ENCODE results near the gene DUSP15.
A peak's percentile ranks its signal among the peaks of the same experiment; 100 is the strongest.

Gene DUSP15

DNA sequence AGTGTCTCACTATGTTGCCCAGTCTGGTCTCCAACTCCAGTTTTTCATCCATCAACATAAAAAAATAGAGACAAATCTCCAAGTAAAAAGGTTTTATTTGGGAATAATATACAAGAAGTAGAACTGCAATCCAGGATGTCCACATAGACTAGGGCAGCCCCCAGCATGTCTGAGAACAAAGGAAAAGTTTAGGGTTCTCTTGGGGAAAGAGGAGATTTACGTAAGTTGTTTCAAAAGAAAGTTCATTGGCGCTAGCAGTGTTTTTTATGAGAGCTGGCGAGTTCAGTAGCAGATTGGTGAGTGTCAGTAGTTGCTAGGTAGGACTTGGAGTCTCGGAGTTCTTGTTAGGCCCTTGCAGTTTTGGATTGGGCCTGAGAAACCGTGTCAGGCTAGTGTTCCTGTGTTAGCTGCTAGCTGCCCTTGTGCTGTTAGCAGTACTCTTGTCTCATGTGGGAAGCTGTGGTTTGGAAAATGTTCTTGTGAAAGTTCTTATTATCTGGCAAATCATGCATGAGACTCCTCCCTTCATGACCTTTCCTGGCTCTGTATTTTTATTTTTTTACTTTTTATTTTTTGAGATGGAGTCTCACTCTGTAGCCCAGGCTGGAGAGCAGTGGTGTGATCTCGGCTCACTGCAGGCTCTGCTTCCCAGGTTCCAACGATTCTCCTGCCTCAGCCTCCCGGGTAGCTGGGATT lies 24.8 kb upstream of the DUSP15 start:
- peak; percentile 17 for DNase-seq (ENCODE audit: low spot score)
- no peak for FAIRE-seq

DNA sequence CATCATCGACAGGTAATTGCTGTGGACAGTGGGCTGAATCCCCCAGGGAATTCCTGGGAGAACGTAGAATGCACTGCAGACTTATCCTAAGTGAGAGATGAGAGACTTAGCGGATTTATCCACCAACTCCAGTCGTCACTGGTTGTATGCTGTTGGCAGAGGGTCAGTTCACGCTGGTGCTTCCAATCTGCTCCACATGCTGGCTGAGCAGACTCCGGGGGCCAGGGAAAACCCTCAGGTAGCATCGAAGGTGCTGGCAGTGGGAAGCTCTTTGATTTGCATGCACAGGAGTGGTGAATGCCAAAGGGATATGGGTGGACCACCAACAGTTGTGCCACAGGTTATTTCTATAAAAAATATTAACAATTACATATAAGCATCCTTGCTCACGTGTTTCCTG lies 20.3 kb upstream of the DUSP15 start:
- DNase-seq (ENCODE audit: low spot score), result no peak
- no peak for FAIRE-seq

- FAIRE-seq (no peak), DNase-seq (ENCODE audit: low spot score) (no peak)
Observed at GRCh38 chr20:31883829-31884228, 13.5 kb upstream of the DUSP15 start.

DNA sequence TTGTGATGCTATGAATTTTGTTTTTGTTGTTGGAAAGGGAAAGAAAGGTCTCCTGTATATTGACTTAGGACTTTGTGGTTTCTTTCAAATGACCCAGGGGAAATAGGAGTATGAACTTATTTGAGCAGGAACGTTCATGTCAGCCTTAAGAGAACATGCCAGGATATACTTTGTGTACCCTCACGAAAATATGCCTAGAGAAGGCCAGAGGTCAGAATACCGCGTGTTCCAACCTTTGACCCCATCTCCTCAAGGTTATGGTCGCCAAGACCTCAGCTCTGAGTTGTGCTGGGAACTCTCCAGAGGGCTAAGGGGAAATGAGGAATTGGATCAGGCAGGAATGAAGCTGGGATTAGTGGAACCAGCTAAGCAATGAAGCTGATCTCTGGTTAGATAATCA lies 11.6 kb upstream of the DUSP15 start:
- no peak for FAIRE-seq

GRCh38 chr20:31879143-31879987 lies 9.0 kb upstream of the DUSP15 start:
- FAIRE-seq, result no peak
- peak; percentile 87 for DNase-seq (ENCODE audit: low spot score)

More for the DNA sequence above, 11.6 kb upstream of the DUSP15 start:
- DNase-seq (ENCODE audit: low spot score), result no peak

DNA sequence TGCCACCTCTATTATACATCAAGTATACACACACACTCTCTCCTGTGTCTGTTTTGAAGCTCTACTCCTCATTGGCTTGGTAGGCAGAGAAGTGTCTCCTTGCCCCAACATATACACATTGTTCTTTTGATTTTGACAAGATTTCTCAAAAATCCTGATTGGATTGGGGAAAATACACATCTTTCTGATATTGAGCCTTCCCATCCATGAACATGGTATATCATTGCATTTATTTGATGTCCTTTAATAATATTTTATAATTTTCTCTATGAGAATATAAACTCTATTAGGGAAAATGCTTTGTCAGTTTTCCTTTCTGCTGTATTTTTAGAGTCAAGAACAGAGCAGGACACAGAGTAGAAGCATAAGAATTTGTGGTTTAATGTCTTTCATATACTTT lies 7.4 kb upstream of the DUSP15 start:
- no peak for DNase-seq (ENCODE audit: low spot score)
- no peak for FAIRE-seq

DNA sequence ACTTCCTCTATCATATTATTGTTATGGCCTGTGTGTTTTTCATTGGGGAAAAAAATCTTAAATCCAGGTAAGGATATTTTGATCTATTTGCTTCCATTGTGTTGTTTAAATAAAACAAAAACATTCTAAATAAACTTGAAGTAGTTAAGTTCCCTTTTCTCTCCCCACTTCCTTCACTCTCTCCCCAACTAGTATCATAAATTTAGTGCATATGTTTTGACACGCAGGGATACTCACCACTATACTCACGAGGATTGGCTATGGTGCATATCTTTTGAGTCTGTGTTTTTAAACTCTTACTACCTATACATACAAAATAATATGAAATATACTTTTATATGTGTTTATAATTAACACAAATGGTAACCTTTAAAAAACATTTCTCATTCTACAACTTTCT lies 5.3 kb upstream of the DUSP15 start:
- FAIRE-seq, result no peak
- DNase-seq (ENCODE audit: low spot score), result no peak

- no peak for FAIRE-seq
- no peak for DNase-seq (ENCODE audit: low spot score)
Observed at GRCh38 chr20:31872406-31872805, 2.1 kb upstream of the DUSP15 start.

- DNase-seq (ENCODE audit: low spot score), result no peak
- FAIRE-seq, result no peak
Observed at GRCh38 chr20:31871618-31871954, 1.3 kb upstream of the DUSP15 start.

DNA sequence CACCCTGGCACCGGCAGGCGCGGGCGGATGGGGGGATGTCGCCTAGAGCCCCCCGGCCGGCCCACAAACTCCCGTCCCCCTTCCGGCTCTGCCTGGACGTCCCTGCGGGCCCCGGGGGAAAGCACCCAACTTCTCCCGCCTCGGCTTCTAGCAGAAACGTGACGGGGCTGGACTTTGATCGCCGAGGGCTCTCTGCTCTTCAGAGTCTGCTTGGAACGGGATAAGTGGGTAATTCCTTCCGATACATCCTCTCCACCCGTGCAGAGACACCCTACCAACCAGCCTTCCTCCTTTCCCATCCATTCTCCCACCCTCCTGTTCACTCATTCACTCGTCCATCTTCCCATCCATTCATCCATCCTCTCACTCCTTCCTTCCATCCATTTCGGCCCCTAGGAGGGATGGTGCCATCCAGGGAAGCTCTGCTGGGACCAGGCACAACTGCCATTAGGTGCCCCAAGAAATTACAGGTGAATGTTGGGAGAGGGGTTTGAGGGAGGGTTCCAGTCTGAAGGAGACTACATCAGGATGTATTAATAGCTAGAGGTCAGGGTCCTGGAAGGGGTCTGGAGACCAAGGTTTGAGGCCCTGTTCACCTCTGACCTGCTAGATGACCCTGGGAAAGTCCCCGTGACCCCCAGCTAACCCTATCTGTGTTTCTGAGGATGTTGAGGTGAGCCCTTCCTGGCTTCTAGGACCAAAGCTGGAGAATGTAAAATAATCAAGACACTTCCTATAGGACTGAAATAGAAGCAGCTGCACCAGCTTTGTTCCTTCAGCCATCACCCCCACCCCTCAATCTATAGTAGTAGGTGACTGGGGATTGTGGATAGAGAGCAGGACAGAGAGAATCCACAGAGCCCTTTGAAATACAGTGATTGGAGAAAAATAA lies 645 bp upstream of the DUSP15 start:
- DNase-seq (ENCODE audit: low spot score) (no peak), FAIRE-seq (no peak)

DNA sequence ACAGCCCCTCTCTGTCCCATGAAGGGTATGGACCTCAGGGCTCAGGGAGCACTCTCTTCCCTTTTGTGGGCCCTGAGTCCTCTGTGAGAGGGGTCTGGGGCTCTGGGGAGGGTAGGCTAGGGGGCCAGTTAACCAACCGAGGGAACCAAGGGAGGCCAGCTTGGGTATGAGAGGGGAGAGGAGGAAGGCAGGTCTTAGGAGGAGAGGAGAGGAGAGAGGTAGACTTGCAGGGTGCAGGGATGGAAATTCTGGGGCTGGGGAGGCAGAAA lies 720 bp downstream of the DUSP15 start:
- DNase-seq (ENCODE audit: low spot score), result no peak
- no peak for FAIRE-seq

DNA sequence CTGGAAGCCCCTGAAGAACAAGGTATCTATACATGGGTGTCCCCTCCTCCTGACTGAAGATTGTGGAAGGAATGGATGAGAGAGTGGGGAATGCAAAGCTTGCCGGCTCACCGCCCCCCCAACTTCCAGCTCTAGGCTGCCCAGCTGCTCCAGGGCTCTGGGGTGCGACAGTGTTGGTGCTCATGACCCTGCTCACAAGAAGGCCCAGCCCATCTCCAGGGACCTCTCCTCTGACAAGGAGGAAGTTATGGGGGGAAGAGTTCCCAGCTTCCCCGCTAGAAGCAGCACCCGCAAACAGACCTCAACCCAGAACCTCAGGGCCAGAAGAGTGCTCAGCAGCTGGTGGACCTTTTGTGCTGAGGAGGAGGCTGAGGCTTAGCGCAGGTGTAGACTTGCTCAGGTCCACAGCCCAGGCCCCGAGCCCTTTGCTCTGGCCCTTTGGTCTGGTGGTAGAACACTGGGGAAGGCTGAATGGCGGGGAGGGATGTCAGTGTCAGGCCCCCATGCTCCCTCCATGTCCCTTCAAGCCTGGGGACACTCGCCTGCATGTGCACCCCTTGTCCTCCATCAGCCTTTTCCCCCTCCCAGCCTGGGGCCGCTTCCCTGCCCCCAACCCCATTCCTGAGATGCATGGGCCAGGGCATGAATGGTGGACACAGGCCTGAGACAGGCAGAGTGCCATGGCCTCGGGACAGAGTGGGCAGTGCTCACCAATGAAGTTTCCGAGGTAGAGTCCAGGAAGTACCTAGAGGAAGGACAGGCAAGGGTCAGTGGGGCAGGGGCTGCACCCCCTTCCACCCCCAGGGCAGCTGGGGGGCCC lies 1.3 kb downstream of the DUSP15 start:
- no peak for DNase-seq (ENCODE audit: low spot score)
- no peak for FAIRE-seq

DNA sequence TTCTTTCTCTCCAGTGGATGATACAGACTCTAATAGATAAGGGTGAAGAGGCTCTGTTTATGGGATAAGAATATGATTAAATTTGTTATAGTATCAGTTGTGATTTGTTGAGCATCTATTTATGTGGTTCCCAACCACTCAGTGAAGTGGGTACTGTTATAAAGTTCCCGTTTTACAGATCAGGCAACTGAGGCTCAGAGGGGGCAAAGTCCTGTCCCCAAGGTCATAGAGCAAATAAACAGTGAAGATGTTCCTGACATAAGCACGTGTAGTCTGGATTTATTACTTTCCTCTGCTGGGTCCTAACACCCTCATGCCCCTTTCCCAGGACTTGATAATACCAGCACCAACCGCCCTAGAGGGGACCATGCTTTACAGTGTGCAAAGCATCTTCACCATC lies 4.1 kb downstream of the DUSP15 start:
- FAIRE-seq (no peak), DNase-seq (ENCODE audit: low spot score) (no peak)

- FAIRE-seq (no peak), DNase-seq (ENCODE audit: low spot score) (no peak)
Observed at GRCh38 chr20:31864521-31865400, 5.6 kb downstream of the DUSP15 start.

DNA sequence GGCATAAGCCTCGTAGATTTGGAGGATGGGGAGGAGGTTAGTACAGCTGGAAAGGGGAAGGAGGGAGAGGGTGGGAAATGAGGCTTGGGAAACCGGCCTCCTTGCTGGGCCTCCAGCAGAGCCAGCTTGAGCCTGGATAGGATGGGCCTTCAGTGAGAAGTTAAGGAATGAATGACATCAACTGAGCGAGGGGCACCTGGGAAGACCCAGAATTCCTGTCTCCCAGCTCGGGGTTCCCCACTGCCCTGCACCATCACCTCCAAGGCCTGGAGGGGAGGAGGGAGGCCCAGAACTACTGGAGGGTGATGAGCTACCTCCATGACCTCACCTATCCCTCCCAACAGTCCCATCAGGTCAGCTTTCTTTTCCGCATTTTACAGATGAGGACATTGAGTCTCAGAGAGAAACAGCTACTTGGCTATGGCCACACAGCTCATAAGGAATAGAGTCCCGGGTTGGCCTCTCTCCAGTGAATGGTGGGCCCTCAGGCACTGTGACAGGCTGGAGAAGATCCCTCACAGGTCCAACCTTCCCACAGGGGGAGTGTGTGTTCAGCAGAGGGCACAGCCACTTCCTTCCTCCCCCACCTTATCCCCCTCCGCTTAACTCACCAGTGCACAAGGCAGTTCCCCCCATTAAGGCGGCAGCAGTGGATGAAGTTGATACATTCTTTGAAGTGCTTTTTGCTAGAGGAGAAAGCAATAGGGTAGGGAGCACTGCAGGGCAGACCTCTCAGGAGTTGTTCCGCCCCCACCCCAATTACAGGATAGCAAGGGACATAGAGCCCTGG lies 6.8 kb downstream of the DUSP15 start:
- FAIRE-seq, result no peak
- no peak for DNase-seq (ENCODE audit: low spot score)

GRCh38 chr20:31862506-31862905 lies 7.8 kb downstream of the DUSP15 start:
- FAIRE-seq, result no peak
- DNase-seq (ENCODE audit: low spot score), result no peak

GRCh38 chr20:31862157-31862470 lies 8.2 kb downstream of the DUSP15 start:
- DNase-seq (ENCODE audit: low spot score), result no peak
- FAIRE-seq, result no peak

- DNase-seq (ENCODE audit: low spot score) (no peak), FAIRE-seq (no peak)
Observed at GRCh38 chr20:31861385-31862156, 8.8 kb downstream of the DUSP15 start.

DNA sequence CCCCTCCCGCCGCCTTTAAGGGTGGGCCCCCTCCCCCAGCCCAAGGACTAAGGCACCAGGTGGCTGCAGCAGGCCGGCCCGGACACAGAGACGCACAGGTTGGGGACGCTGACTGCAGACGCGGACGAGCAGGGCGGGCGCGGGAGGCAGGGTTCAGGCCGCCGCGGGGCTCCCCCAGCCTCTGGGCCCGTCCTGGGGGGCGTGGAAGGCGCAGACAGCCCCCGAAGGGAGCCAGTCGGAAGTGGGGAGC lies 9.3 kb downstream of the DUSP15 start:
- no peak for FAIRE-seq
- DNase-seq (ENCODE audit: low spot score), result no peak

All from RCC 7860 (cell line).